Stimulated activated naive CD8-positive, alpha-beta T cell treated with anti-CD3 and anti-CD28 coated beads, Interleukin-15, Interleukin-2, amounts not matched to agents 100 ng/mL and 50 ng/mL, for 24 hours (primary cell): ENCODE data around the gene RNF7.

Experiments used
- H3K27ac Mint-ChIP-seq: one replicate; pipeline ENCODE4 v1.8.0; 2021; ENCODE audit warnings: mild to moderate bottlenecking, mixed read lengths
- H3K27me3 Mint-ChIP-seq: one replicate; pipeline ENCODE4 v1.8.0; 2021; ENCODE audit warnings: mixed read lengths
- H3K36me3 Mint-ChIP-seq: one replicate; pipeline ENCODE4 v1.8.0; 2021; ENCODE audit warnings: low read depth, mixed read lengths
- H3K4me1 Mint-ChIP-seq: one replicate; pipeline ENCODE4 v1.8.0; 2021; ENCODE audit warnings: low read depth, mixed read lengths
- H3K4me3 Mint-ChIP-seq: one replicate; pipeline ENCODE4 v1.8.0; 2021; ENCODE audit warnings: mild to moderate bottlenecking, mixed read lengths
- H3K9me3 Mint-ChIP-seq: one replicate; pipeline ENCODE4 v1.8.0; 2021; ENCODE audit warnings: mixed read lengths

The RNF7 gene

DNA sequence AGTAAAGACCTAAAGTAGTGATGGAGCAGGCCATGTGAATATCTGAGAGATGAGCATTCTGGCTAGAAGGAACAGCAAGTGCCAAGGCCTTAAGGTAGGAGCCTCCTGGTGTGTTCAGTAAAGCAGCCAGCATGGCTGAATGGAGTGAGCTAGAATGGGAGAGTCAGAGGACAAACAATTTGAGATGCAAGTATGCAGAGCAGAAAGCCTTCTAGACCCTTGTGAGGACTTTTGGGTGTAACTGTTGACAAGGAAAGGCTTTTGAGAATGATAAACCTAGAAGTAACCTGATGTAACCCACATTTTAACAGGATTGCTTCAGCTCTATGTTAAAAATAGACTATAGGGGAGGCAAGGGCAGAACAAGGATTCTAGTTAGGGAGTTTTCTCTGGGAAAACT is 14.8 kb upstream of the RNF7 start:
- Mint-ChIP-seq H3K4me1 (no peaks in the 10 kb centered on the region), H3K36me3 (no peaks in the 10 kb centered on the region), H3K4me3 (no peak overlapping the region), H3K27me3 (peaks cover 10% of the 10 kb centered on the region), H3K9me3 (no peaks in the 10 kb centered on the region), H3K27ac (no peak overlapping the region)

DNA sequence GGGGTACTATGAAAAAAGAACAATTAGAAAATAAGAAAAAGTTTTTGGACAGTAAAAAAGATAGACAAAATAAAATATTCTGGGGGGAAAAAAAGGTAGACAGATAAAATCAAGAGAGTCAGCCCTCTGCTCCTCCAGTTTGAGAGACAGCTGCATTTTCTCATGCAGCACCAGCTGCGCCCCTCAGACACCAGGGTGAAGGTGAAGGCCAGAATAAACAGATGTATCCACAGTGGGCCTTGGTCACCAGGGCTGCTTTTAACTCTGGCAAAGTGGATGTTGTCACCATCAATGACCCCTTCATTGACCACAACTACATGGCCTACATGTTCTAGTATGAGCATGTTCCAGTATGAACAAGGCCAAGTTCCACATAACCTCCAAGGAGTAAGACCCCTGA is 13.9 kb upstream of the RNF7 start:
- Mint-ChIP-seq H3K4me1 (no peaks in the 10 kb centered on the region), H3K27ac (no peak overlapping the region), H3K9me3 (no peaks in the 10 kb centered on the region), H3K36me3 (no peaks in the 10 kb centered on the region), H3K4me3 (no peak overlapping the region), H3K27me3 (peaks cover 5% of the 10 kb centered on the region)

DNA sequence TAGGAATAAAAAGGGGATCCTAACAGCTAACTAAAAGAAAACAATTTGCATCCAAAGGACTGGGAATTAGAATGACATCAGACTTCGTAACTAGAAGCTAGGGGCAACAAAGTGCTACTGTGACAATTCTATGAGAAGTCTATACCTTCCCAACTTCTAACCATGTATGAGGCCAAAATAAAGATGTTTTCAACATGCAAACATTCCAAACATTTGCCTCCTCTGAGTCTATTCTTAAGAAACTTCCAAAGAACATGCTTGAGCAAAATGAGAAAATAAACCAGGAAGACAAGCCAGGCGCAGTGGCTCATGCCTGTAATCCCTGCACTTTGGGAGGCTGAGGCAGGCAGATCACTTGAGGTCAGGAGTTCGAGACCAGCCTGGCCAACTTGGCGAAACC is 13.1 kb upstream of the RNF7 start:
- H3K4me1 Mint-ChIP-seq, result no peaks in the 10 kb centered on the region
- H3K36me3 Mint-ChIP-seq, result no peaks in the 10 kb centered on the region
- H3K4me3 Mint-ChIP-seq, result no peak overlapping the region
- H3K9me3 Mint-ChIP-seq, result no peaks in the 10 kb centered on the region
- H3K27ac Mint-ChIP-seq, result no peak overlapping the region
- peaks cover 5% of the 10 kb centered on the region for H3K27me3 Mint-ChIP-seq

DNA sequence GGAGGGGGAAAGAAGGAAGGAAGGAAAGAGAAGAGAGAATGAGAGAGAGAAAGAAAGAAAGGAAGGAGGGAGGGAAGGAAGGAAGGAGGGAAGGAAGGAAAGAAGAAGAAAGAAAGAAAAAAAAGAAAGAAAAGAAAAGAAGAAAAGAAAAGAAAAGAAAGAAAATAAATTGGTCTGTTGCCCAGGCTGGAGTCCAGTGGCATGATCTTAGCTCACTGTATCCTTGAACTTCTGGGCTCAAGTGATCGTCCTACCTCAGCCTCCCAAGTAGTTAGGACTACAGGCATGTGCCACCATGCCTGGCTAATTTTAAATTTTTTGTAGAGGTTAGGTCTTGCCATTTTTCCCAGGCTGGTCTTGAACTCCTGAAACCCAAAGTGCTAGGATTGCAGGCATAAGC is 11.6 kb upstream of the RNF7 start:
- Mint-ChIP-seq H3K9me3 (no peaks in the 10 kb centered on the region), H3K27me3 (peaks cover under 1% of the 10 kb centered on the region), H3K4me3 (no peak overlapping the region), H3K36me3 (no peaks in the 10 kb centered on the region), H3K27ac (no peak overlapping the region), H3K4me1 (no peaks in the 10 kb centered on the region)

DNA sequence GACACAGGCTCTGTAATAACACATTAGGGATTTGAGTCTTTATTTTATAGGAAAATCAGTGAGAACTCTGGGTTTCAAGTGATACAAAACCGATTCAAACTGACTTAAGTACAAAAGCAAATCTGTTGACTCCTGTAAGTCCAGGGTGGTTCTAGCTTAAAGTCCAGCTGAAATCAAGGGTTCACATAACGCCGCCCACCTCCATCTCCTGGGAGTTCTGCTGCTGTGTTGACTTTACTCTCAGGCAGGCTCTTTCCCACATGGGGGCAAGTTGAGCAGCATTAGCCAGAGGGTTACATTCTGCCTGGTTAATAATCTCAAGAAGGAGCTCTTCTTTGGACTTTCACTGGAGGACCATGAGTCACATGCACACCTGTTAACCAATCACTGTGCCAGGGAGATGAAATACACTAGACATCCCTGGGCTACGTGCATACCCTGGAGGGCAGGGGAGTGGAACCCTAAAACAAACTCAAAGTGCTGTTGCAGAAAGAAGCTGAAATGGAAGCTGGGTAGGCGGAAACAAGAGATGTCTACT is 9.7 kb upstream of the RNF7 start:
- Mint-ChIP-seq H3K36me3 (no peaks in the 10 kb centered on the region), H3K27me3 (no peaks in the 10 kb centered on the region), H3K4me1 (no peaks in the 10 kb centered on the region), H3K4me3 (no peak overlapping the region), H3K27ac (no peak overlapping the region), H3K9me3 (no peaks in the 10 kb centered on the region)

DNA sequence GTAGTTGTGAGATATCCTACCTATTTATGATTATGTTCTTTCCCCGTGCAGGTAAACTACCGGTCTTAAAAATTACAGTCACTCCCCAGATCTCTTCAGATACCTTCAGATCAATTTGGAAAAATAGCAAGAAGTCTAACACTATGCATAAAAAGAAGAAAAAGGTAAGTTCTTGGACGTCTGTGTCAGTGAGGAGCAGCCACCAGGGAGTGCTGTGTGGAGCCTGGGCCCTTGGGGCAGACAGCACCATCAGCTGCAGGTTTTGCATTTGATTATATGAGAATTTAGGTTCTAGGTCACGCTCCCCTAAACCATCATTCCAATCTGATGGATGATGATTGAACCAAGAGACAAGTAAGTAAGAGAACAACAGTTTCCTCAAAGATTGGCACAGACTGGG is 8.9 kb upstream of the RNF7 start:
- Mint-ChIP-seq H3K36me3 (no peaks in the 10 kb centered on the region), H3K9me3 (no peaks in the 10 kb centered on the region), H3K4me3 (no peak overlapping the region), H3K27me3 (no peaks in the 10 kb centered on the region), H3K4me1 (no peaks in the 10 kb centered on the region), H3K27ac (no peak overlapping the region)

DNA sequence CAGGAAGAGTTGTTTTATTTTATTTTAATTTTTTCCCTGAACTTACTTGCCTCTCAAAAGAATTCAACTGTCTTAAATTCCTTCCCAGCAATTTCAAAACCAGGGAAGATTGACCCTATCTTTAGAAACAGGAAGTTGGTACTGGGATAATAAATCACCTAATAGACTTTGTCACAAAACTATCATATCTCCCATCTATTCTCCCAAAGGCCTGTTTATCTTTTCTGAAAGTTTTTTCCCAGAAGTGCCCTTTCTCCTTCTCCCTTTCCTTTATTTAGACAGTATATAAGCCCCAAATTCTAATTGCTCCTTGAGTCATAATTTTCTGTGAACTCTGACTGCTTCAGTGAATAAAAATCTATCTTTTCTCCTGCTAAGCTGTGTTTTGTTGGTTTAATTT is 2.9 kb upstream of the RNF7 start:
- H3K9me3 Mint-ChIP-seq, result no peaks in the 10 kb centered on the region
- peaks cover 5% of the 10 kb centered on the region for H3K36me3 Mint-ChIP-seq
- H3K27ac Mint-ChIP-seq, result no peak overlapping the region
- peaks cover 15% of the 10 kb centered on the region for H3K4me1 Mint-ChIP-seq
- H3K4me3 Mint-ChIP-seq, result no peak overlapping the region
- H3K27me3 Mint-ChIP-seq, result no peaks in the 10 kb centered on the region

DNA sequence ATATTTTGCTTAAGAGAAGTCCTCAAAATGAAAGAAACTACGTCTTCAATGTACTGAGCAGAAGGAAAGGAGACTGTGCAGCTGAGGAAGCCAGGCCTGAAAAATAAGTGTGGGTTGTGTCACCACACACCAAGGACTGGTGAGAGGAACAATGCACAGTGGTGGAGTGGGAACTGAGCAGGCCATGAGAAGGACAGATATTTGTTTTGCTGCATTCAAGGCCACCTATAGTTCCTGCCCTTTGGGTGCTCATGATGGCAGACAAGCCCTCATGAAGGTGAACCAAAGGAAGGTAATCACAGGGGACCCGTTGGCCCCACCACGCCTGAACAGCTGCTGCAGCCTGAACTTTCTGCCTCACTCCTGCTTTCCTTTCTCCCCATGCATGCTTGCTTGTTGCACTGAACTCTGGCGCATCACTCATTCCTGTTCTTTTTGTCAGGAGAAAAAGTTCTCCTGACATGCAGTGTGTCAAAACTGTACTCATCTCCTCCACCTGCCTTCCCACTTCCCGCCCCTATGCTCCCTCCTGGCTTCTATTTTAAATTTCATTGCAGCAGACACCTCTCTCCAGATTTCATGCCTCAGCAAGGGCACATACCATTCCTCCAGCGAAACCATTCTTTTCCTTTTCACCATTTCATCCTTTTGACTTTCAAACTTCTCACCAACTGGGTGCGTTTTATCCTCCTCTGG is 2.2 kb upstream of the RNF7 start:
- peaks cover 22% of the 10 kb centered on the region for H3K4me1 Mint-ChIP-seq
- no peaks in the 10 kb centered on the region for H3K9me3 Mint-ChIP-seq
- peaks cover 9% of the 10 kb centered on the region for H3K36me3 Mint-ChIP-seq
- no peak overlapping the region for H3K4me3 Mint-ChIP-seq
- H3K27me3 Mint-ChIP-seq, result no peaks in the 10 kb centered on the region
- H3K27ac Mint-ChIP-seq, result no peak overlapping the region

DNA sequence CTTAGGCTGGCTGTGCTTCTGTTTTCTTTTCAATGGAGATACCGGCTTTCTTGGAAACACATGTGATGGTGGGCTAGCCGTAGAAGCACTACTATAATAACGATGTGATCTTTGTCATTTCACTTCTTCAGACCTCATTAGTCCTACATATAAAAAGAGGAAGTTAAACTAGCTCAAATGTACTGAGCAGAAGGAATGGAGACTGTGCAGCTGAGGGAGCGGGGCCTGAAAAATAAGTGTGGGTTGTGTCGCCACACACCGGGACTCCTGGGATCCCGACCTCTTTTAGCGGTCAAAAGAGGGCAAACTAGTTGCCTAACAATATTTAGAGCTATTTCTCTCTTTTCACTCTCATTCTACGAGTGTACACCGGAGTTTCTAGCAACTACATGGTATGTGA is 1.0 kb upstream of the RNF7 start:
- H3K4me1 Mint-ChIP-seq, result peaks cover 34% of the 10 kb centered on the region
- peak overlapping the region; percentile 50 for H3K27ac Mint-ChIP-seq
- H3K27me3 Mint-ChIP-seq, result no peaks in the 10 kb centered on the region
- H3K4me3 Mint-ChIP-seq, result no peak overlapping the region
- H3K9me3 Mint-ChIP-seq, result no peaks in the 10 kb centered on the region
- peaks cover 12% of the 10 kb centered on the region for H3K36me3 Mint-ChIP-seq

DNA sequence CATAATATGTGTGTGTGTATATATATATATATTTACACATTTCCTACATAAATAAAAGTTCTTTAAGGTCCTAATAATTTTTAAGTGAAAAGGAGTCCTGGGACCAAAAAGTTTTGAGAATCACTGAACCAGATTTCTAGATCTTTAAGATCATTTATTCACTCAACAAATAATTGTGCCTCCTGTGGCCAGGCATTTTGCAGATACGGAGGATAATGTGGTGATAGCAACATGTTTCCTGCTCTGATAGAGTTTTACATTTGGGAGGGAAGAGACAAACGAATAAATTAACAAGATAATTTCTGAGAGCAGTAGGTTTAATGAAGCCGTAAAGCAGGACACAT is 448 bp upstream of the RNF7 start:
- H3K27me3 Mint-ChIP-seq, result no peaks in the 10 kb centered on the region
- peak overlapping the region; percentile 76 for H3K4me3 Mint-ChIP-seq
- peaks cover 37% of the 10 kb centered on the region for H3K4me1 Mint-ChIP-seq
- no peaks in the 10 kb centered on the region for H3K9me3 Mint-ChIP-seq
- peaks cover 12% of the 10 kb centered on the region for H3K36me3 Mint-ChIP-seq
- H3K27ac Mint-ChIP-seq, result peak overlapping the region; percentile 76

DNA sequence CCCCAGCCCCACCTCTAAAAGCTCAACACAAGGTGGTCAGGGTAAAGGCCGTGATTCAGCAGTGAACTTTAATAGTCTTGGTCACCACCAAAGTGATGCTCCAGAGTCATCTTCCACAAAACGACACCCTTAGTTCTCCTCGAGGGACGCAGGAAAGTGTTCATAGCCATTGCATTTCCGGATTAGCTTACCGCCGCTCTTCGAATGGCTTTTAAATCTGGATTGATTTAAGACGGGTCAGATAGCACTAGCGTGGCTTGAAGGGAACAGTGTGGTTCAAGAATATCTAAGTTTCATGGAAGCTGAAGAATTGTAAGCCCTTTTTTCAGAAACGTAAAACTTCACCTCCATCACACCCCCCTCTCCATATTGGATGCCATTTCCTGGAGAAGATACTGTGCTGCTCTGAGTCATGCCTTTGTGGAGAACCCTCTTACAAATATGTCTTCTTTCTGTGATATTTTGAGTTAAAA is 829 bp downstream of the RNF7 start:
- H3K4me1 Mint-ChIP-seq, result peaks cover 45% of the 10 kb centered on the region
- H3K27me3 Mint-ChIP-seq, result no peaks in the 10 kb centered on the region

DNA sequence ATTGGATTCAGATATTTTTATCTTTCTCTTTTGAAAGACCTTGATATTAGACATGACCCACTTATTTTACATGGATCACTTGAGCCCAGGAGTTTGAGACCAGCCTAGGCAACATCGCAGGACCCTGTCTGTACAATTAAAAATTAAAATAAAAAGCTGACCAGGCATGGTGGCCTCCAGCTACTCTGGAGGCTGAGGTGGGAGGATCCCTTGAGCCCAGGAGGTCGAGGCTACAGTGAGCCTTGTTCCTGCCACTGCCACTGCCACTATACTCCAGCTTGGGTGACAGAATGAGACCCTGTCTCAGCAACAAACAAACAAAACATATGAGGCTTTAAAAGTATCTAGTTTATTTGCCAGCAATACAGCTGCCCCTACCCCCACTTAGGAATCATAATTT is 1.6 kb downstream of the RNF7 start:
- Mint-ChIP-seq H3K36me3 (peaks cover 26% of the 10 kb centered on the region), H3K27ac (peak overlapping the region; percentile 99), H3K9me3 (no peaks in the 10 kb centered on the region), H3K27me3 (no peaks in the 10 kb centered on the region), H3K4me3 (peak overlapping the region; percentile 100), H3K4me1 (peaks cover 53% of the 10 kb centered on the region)

More for the DNA sequence above, 829 bp downstream of the RNF7 start:
- peak overlapping the region; percentile 99 for H3K27ac Mint-ChIP-seq
- H3K9me3 Mint-ChIP-seq, result no peaks in the 10 kb centered on the region
- H3K4me3 Mint-ChIP-seq, result peak overlapping the region; percentile 100
- H3K36me3 Mint-ChIP-seq, result peaks cover 19% of the 10 kb centered on the region

DNA sequence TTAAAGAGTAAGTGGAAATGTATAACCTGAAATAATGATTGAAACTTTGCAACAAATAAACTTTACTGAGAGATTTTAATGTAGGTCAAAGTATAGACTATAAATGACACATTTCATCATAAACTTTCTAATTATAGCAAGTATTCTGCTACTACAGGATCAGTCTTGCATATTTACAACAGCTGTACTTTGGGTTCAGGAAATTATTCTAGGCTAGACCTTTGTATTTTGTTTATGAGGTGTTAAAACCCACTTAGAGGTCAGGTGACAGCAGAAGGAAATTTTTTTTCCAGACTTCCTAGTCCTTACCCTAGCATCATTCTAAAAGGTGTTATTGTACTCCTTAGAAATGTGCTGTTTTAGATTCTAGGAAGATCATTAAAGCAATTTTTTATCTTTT is 2.3 kb downstream of the RNF7 start:
- peaks cover 31% of the 10 kb centered on the region for H3K36me3 Mint-ChIP-seq
- H3K9me3 Mint-ChIP-seq, result no peaks in the 10 kb centered on the region
- H3K4me3 Mint-ChIP-seq, result peak overlapping the region; percentile 100
- H3K4me1 Mint-ChIP-seq, result peaks cover 56% of the 10 kb centered on the region
- peak overlapping the region; percentile 99 for H3K27ac Mint-ChIP-seq
- H3K27me3 Mint-ChIP-seq, result no peaks in the 10 kb centered on the region

DNA sequence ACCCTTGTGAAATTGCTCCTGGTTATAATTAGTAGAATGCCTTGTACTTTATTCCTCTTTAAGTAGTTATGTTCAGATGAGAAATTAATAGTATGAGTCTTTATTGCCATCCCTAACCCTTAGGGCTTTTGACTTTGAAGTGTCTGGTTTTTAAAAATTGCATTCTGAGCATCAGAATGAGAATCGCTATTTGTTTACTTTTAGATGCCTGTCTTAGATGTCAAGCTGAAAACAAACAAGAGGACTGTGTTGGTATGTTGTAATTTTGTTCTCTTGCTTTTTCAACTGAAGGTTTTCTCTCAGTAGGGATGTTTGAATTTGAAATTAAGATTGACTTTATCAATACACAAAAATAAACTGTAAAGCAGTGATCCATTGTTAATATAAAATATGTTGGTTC is 5.2 kb downstream of the RNF7 start:
- Mint-ChIP-seq H3K27me3 (no peaks in the 10 kb centered on the region), H3K36me3 (peaks cover 56% of the 10 kb centered on the region), H3K4me3 (no peak overlapping the region), H3K9me3 (no peaks in the 10 kb centered on the region), H3K27ac (no peak overlapping the region), H3K4me1 (peaks cover 62% of the 10 kb centered on the region)

DNA sequence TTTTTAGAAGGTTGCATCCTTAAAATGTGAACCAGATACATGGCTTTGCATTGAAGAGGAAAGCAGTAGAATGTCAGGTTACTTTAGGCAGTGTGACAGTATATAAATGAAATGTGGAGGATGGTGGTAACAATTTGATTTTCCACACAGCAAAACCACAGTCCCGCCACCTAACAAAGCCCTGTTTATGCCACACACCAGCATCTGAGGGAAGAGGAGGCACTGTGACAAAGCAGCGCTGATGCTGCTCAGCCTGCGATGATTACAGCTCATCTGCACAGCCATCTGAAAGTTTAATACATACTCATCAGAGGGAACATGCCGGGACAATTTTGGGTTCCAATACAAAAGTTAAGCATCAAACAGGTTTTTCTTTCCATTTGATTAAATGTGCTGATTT is 8.9 kb downstream of the RNF7 start:
- Mint-ChIP-seq H3K36me3 (peaks cover 56% of the 10 kb centered on the region), H3K9me3 (no peaks in the 10 kb centered on the region), H3K27ac (no peak overlapping the region), H3K27me3 (no peaks in the 10 kb centered on the region), H3K4me1 (peaks cover 34% of the 10 kb centered on the region), H3K4me3 (no peak overlapping the region)

DNA sequence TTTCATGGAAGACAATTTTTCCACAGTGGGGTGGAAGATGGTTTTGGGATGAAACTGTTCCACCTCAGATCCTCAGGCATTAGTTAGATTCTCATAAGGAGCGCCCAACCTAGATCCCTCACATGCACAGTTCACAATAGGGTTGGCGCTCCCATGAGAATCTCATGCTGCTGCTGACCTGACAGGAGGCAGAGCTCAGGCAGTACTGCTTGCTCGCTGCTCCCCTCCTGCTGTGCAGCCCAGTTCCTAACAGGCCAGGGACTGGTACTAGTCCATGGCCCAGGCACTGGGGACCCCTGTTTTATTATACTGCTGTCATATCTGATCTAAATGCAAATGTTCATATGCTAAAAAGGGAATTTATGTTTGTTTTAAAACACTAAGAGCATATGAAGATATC is 15.3 kb downstream of the RNF7 start:
- Mint-ChIP-seq H3K36me3 (peaks cover 12% of the 10 kb centered on the region), H3K27ac (no peak overlapping the region), H3K9me3 (no peaks in the 10 kb centered on the region), H3K4me3 (no peak overlapping the region), H3K4me1 (no peaks in the 10 kb centered on the region), H3K27me3 (no peaks in the 10 kb centered on the region)
